Measurements from ENCODE around the gene HSDL1. TPM values are rescaled to one million over a fixed set of nuclear protein-coding genes. Genes with fewer than 3 reads are reported as not detected.
A peak's percentile ranks its signal among the peaks of the same experiment; 100 is the strongest.

Gene HSDL1
- polyA plus RNA-seq, 2 of the 4 experiments (the other 2 are of a cell fraction) = 17.9 to 24.9 TPM

DNA sequence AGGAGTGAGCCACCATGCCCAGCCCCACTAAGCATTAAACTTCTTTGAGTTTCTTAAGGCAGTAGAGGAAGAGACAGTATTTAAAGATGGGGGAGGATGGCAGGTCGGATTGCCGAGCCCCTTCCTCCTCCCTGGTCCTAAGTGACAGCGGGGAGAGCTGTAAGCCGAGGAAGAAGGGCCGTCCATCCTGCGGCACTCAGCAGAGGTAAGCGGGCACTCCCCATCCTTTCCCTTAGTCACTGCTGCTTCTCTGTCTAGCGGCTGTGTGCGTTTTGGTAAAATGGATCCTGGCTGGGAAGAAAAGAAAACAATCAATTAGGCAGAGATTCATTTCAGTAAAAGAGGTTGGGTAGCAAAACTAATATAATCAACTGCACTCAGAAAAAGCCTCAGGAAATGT is 14.0 kb upstream of the HSDL1 start:
- no peak for TF ChIP-seq TP53 (CRISPR knock-in tag; IDR thresholded peaks at IDR 0.05)
- no peak for TF ChIP-seq ZFP36 (IDR thresholded peaks at IDR 0.05; ENCODE audit: borderline replicate concordance, partially characterized antibody)
- no peak for TF ChIP-seq RAD21 (conservative IDR thresholded peaks at IDR 0.05 in 1 of 2, IDR thresholded peaks at IDR 0.05 in 1 of 2)
- TF ChIP-seq EHMT2 (IDR thresholded peaks at IDR 0.05; ENCODE audit: low read depth) = no peak
- TF ChIP-seq BHLHE40 (IDR thresholded peaks at IDR 0.05; ENCODE audit: low read depth, low read length) = no peak
- TF ChIP-seq CHD4 (IDR thresholded peaks at IDR 0.05; ENCODE audit: borderline replicate concordance) = no peak
- TF ChIP-seq, protein P1, sequence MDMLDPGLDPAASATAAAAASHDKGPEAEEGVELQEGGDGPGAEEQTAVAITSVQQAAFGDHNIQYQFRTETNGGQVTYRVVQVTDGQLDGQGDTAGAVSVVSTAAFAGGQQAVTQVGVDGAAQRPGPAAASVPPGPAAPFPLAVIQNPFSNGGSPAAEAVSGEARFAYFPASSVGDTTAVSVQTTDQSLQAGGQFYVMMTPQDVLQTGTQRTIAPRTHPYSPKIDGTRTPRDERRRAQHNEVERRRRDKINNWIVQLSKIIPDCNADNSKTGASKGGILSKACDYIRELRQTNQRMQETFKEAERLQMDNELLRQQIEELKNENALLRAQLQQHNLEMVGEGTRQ (IDR thresholded peaks at IDR 0.05) = no peak
- TF ChIP-seq NR3C1 (IDR thresholded peaks at IDR 0.05) = no peak
- TF ChIP-seq, protein P2, sequence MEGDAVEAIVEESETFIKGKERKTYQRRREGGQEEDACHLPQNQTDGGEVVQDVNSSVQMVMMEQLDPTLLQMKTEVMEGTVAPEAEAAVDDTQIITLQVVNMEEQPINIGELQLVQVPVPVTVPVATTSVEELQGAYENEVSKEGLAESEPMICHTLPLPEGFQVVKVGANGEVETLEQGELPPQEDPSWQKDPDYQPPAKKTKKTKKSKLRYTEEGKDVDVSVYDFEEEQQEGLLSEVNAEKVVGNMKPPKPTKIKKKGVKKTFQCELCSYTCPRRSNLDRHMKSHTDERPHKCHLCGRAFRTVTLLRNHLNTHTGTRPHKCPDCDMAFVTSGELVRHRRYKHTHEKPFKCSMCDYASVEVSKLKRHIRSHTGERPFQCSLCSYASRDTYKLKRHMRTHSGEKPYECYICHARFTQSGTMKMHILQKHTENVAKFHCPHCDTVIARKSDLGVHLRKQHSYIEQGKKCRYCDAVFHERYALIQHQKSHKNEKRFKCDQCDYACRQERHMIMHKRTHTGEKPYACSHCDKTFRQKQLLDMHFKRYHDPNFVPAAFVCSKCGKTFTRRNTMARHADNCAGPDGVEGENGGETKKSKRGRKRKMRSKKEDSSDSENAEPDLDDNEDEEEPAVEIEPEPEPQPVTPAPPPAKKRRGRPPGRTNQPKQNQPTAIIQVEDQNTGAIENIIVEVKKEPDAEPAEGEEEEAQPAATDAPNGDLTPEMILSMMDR (IDR thresholded peaks at IDR 0.05) = no peak
- TF ChIP-seq, protein P3, sequence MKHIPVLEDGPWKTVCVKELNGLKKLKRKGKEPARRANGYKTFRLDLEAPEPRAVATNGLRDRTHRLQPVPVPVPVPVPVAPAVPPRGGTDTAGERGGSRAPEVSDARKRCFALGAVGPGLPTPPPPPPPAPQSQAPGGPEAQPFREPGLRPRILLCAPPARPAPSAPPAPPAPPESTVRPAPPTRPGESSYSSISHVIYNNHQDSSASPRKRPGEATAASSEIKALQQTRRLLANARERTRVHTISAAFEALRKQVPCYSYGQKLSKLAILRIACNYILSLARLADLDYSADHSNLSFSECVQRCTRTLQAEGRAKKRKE (CRISPR knock-in tag; IDR thresholded peaks at IDR 0.05; ENCODE audit: low read depth) = no peak
- TF ChIP-seq JUNB (IDR thresholded peaks at IDR 0.05) = no peak
- TF ChIP-seq FOXS1 (CRISPR knock-in tag; IDR thresholded peaks at IDR 0.05) = no peak
- TF ChIP-seq HDAC2 (IDR thresholded peaks at IDR 0.05) = no peak
- TF ChIP-seq, protein P4, sequence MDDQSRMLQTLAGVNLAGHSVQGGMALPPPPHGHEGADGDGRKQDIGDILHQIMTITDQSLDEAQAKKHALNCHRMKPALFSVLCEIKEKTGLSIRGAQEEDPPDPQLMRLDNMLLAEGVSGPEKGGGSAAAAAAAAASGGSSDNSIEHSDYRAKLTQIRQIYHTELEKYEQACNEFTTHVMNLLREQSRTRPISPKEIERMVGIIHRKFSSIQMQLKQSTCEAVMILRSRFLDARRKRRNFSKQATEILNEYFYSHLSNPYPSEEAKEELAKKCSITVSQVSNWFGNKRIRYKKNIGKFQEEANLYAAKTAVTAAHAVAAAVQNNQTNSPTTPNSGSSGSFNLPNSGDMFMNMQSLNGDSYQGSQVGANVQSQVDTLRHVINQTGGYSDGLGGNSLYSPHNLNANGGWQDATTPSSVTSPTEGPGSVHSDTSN (IDR thresholded peaks at IDR 0.05) = no peak
- TF ChIP-seq EHF (CRISPR knock-in tag; IDR thresholded peaks at IDR 0.05) = no peak
- no peak for TF ChIP-seq GATA3 (IDR thresholded peaks at IDR 0.05; ENCODE audit: borderline replicate concordance)
- TF ChIP-seq POLR2A (IDR thresholded peaks at IDR 0.05; ENCODE audit: low read length) = no peak
- TF ChIP-seq, protein P5, sequence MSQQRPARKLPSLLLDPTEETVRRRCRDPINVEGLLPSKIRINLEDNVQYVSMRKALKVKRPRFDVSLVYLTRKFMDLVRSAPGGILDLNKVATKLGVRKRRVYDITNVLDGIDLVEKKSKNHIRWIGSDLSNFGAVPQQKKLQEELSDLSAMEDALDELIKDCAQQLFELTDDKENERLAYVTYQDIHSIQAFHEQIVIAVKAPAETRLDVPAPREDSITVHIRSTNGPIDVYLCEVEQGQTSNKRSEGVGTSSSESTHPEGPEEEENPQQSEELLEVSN (IDR thresholded peaks at IDR 0.05; ENCODE audit: borderline replicate concordance, low read depth) = no peak
- TF ChIP-seq CHD2 (IDR thresholded peaks at IDR 0.05; ENCODE audit: low read length, partially characterized antibody) = no peak
- TF ChIP-seq HOXB5 (CRISPR knock-in tag; IDR thresholded peaks at IDR 0.05) = no peak
- H3K9me3 ChIP-seq = no peaks in the 10 kb centered on the region
- WGBS (ENCODE audit: missing lambda C conversion rate) = 58% methylated on average over 9 of the region's 9 CpGs
- ATAC-seq (no peak), DNase-seq (ENCODE audit: low read depth in 1 of 2, low spot score in 1 of 2) (no peak), FAIRE-seq (no peak)
- no peak overlapping the region for H3K4me3 ChIP-seq
- CTCF ChIA-PET = no interaction called here
- POLR2A ChIA-PET = no interaction called here
- no peaks in the 10 kb centered on the region for H3K4me1 ChIP-seq
- H3K4me2 ChIP-seq = no peak overlapping the region
- no peak overlapping the region for H3K27ac ChIP-seq

DNA sequence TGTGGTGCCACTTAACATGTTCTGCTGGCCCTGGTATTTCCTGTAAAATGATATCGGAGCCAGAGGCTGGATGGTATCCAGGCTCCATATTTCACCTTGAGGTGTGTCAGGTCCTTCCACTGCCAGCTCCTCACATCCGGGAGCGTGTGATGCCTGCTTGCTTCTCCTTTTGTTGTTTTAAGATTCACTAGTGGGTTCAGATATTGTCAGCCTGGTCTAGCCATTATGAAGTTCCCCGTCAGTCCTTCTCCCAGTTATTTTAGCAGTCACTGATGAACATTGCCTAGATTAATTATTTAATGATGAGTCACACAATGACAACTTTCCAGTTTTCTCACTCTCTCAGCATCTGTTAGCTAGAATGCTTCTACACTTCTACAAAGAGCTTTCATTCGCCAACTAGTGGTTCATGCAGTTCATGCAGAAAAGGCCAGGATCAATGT is 11.4 kb upstream of the HSDL1 start:
- TF ChIP-seq FOSL2 (IDR thresholded peaks at IDR 0.05) (no peak), FOSL2 (CRISPR knock-in tag; IDR thresholded peaks at IDR 0.05) (peak; percentile 61), EHF (CRISPR knock-in tag; IDR thresholded peaks at IDR 0.05) (no peak)
- POLR2A ChIA-PET = interaction anchor here (0.7 to 1.2 kb wide), 2 partner anchors 31 to 75 kb away, joined by 3 to 5 read pairs; partner anchors contain the start of gene TAF1C
- Histone ChIP-seq H3K4me3 (no peak overlapping the region), H3K4me2 (no peak overlapping the region), H3K27ac (no peak overlapping the region), H3K4me1 (no peaks in the 10 kb centered on the region), H3K9me3 (no peaks in the 10 kb centered on the region)
- CTCF ChIA-PET = interaction anchor here (0.9 to 2.7 kb wide), 6 partner anchors 9 to 72 kb away, joined by 3 to 11 read pairs (median 4); partner anchors contain the start of gene TAF1C
- peak in 1 of 2 experiments; percentile 65; a peak in 2 of 6 replicates for ATAC-seq
- FAIRE-seq = no peak
- no peak for DNase-seq (ENCODE audit: low read depth in 1 of 2, low spot score in 1 of 2)
- 35% methylated on average over 5 of the region's 5 CpGs for WGBS (ENCODE audit: missing lambda C conversion rate)
